NOMO-1 treated with dmso at 0.1 percent for 144 hours (cell line): ENCODE results near the gene CHRNA5.

ENCODE experiments used
- DNase-seq: peaks from one replicate; lab custom pipeline; 2025; ENCODE audit not compliant: unreplicated experiment; lab: John Stamatoyannopoulos, UW

The CHRNA5 gene

DNA sequence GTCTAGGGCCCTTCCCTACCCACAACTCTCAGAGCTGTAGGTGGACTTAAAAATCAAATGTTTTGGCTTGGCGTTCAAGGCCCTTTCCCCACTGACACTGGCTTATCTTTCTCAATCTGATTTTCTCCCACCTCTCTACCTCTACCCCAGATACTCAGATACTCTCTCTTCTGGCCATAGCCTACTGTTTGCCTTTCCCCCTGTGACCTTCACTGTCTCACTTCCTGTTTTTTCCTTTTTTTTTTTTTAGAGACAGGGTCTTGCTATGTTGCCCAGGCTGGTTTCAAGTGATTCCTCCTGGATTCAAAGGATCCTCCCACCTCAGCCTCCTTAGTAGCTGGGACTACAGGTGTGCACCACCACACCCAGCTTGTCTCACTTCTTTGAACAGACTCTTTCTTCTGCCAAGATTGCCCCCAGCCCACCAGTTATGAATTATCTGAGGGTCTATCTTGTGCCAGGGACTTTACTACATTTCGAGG lies 71.1 kb downstream of the CHRNA5 start:
- no peak for DNase-seq

DNA sequence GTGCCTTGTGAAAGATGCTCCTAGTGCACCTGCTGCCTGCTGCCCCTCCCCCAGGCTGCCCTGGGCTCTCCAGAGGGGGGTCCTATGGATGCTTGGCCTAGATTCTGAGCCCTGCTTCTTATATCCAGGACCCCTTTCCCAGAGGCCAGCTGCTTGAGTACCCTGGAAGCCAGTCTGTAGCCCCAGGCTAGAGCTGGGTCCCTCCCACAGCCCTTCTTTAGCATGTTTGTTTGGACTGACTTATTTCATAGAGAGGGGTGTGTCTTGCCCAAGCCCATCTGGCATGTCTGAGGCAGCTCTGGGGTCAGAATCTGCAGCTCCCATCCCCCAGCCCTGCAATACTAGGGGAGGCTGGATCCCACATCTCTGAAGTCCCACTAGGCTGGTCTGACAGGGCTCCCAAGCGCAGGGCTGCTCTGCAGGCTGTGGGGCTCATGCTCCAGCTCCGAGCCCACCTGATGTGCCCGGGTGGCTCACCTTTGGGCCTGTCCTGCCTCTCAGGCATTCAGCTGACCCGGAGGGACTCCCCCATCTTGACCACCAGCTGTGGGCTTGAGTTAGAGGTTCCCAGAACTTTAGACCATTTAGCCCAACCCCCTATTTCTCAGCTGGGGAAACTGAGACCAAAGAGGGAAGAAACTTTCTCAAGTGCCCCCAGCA lies 72.6 kb downstream of the CHRNA5 start:
- DNase-seq = no peak

DNA sequence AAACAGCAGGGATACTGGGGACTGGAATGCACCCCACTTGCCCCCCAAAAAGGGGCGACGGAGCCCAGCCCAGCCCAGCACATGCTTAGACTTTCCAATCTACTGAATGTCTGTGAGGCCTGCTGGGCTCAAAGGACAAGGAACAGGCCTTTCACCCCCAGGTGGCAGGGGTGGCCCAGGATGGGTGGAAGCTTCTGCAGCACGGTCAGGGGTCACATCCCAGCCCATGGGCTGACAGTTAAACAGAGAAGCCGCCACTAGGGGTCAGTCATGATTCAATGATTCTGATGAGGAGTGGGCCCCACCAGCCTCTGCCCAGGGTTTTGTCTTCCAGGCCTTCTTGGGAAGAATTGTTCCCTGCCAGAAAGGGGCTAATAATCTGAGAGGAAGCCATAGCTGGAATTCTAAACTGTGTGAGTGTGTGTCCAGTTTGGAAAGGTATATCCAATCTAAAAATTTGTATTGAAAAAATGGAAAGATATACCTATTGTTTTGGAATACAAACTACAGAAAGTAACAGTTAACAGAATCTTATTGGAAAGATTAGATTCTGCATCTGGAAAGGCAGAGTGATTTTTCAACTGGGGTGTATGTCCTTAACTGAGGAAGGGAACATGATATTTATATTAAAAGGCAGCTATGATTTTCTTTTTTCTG lies 73.5 kb downstream of the CHRNA5 start:
- DNase-seq = no peak

DNA sequence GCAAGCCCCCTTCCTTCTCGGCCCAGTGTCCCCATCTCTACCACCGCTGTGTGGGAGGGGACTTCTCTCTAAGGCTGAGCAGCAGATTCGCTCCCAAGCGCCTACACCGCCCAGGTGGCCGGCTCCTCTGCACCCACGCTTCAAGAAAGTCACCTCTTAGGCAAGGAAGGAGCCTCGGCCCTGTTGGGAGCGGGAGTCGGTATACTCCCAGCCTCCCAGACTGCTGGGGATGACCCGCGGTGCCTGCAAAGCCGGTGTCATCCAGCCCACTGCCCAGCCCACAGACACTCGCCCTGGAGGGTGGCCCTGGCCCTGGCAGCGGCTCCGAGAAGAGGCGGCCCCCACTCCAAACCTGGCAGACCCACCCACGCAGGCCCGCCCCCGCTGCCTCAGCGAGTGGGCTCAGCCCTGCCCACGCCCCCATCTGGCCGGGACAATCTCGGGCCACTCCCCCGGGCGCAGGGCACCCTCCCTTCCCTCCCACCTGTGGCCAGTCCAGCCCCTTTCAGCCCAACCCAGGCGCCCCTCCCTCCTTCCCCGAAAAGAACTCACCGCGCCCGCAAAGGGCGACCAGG lies 75.3 kb downstream of the CHRNA5 start:
- no peak for DNase-seq

DNA sequence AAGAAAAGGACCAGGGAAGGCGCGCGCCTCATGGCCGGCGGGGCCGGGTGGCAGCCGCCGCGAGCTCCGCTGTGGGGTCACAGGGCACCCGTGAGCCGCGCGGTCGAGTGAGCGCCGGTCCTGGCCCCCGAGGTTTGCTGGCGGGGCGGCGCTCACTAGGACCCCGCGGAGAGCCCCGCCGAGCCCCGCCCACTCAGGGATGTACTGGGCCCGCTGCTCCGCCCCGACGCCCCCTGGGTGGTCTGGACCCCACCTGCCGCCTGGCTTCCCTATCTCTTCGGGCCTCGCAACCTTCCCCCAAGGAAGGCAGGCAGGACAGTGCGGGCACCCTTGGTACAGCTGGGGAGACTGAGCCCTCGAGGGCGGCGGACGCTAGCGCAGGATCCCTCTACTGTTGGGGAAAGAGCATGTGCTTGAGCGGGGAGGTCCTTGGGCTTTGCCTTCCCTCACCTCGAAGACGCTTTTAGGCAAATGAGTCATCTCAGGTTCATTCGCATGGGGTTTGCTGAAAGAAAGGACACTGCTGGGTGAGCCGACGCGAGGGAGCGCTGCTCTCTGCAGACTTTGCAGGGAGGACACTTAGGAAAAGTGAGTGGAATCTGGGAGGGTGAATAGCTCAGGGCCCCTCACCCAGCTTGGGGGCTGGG lies 75.9 kb downstream of the CHRNA5 start, which contains the start of gene CHRNB4:
Gene CHRNB4 (minus strand): TSS at position 109 of the 647 bp plus-strand sequence. CDS start 77 bp downstream, at position 32.
- no peak for DNase-seq

DNA sequence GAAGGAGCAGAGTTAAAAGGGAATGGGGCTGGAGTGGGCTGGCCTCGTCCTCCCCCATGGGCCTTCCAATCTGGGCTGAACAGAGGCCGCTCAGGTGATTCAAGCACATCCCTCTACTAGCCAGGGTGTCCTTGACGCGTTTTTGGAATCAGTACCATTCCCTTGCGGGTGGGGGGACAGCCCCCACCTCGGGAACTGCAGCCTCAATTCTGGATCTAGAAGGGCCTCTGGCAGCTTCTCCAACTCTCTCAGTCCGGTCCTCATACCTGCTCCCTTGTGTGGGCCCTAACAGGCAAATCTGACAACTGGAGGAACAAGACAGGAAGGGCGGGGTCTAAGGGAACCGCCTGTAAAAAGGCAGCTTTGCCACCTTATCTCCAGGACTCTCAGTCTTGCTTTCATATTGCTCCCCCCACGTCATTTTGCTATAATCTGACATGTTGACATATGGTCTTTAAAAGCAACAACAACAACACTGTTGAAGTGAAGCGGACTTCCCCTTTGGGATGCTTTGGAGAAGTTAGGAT lies 76.5 kb downstream of the CHRNA5 start:
- no peak for DNase-seq

DNA sequence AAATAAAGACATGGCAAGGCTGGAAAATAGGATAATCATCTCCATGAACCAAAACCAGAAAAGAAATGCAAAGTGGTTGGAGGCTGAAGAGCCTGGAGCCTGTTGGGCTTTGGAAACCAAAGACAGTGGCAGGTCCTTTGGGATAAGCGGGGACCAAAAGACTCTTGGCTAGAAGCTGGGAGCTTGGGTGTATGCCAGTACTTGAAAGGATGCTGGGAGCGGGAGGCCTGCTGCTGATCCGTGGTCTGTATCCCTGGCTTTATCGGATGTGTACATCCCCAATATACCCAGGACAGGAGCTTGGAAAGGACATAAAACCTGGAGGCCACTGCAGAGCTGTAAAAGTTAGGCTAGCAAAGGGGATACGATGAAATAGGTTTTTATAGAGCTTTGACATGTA lies 77.0 kb downstream of the CHRNA5 start:
- DNase-seq = no peak
